H1 (cell line): ENCODE results near the gene COMP. TPM values are rescaled to one million over a fixed set of nuclear protein-coding genes. Genes with fewer than 3 reads are reported as not detected.

Source experiments
- CTCF ChIA-PET: fragments of 300-600 bp; sonication (Branson Sonifier 250); formaldehyde crosslinking; loops from one replicate; lab custom pipeline; 2021; ENCODE audit not compliant: partially characterized antibody; lab: Charles Lee
- POLR2A ChIA-PET: fragments of 300-600 bp; sonication (Branson Sonifier 250); formaldehyde crosslinking; loops from one replicate; lab custom pipeline; 2021; ENCODE audit warnings: inconsistent platforms; ENCODE audit not compliant: partially characterized antibody; lab: Charles Lee
- DNase-seq, 2 experiments: peaks; one replicate each; pipeline versions ENCODE4 v3.0.0 to v3.0.0-alpha.2; 2010 to 2022; ENCODE audit warnings: low spot score in 2 of 2, low read depth in 1 of 2, mixed read lengths in 1 of 2
- FAIRE-seq: peaks from 2 replicates; lab custom pipeline; 2011; peaks lifted over from hg19 to GRCh38; lab: Jason Lieb, UNC
- H2AFZ ChIP-seq: 2 replicates; pipeline ENCODE4 v1.8.1; 2012; ENCODE audit warnings: low read length, inconsistent platforms
- H2AK5ac ChIP-seq: 2 replicates; pipeline ENCODE4 v1.6.1; 2013; ENCODE audit warnings: low read depth, low read length
- H2BK120ac ChIP-seq: replicated peaks from 2 replicates; pipeline ENCODE3; 2013; ENCODE audit warnings: low read depth, low read length, inconsistent platforms
- H2BK12ac ChIP-seq: 2 replicates; pipeline ENCODE4 v1.6.1; 2013; ENCODE audit warnings: low read depth, low read length
- H2BK15ac ChIP-seq: 2 replicates; pipeline ENCODE4 v1.6.1; 2013; ENCODE audit warnings: low read length
- H2BK20ac ChIP-seq: 2 replicates; pipeline ENCODE4 v1.6.1; 2013; ENCODE audit warnings: low read length
- H2BK5ac ChIP-seq: 2 replicates; pipeline ENCODE4 v1.6.1; 2013; ENCODE audit warnings: low read depth, low read length
- H3K14ac ChIP-seq: 2 replicates; pipeline ENCODE4 v1.6.1; 2013; ENCODE audit warnings: inconsistent platforms; ENCODE audit not compliant: insufficient read length
- H3K18ac ChIP-seq: 2 replicates; pipeline ENCODE4 v1.6.1; 2013; ENCODE audit warnings: low read length; ENCODE audit errors: extremely low read depth
- H3K23ac ChIP-seq: 2 replicates; pipeline ENCODE4 v1.6.1; 2013; ENCODE audit warnings: inconsistent platforms; ENCODE audit not compliant: insufficient read length
- H3K23me2 ChIP-seq: 2 replicates; pipeline ENCODE4 v1.6.1; 2013; ENCODE audit warnings: low read depth, low read length
- H3K27ac ChIP-seq: 2 replicates; pipeline ENCODE4 v1.6.1; 2011; ENCODE audit warnings: low read depth, low read length, inconsistent platforms
- H3K27me3 ChIP-seq, 4 experiments: replicated peaks in 1 of 4; 1 replicate in 1 of 4; 2 replicates in 3 of 4; pipeline versions ENCODE4 v1.6.1 to v1.8.1; 2011 to 2013; ENCODE audit warnings: low read length in 3 of 4, mild to moderate bottlenecking in 3 of 4, inconsistent platforms in 2 of 4, mixed read lengths in 2 of 4, moderate library complexity in 1 of 4; ENCODE audit not compliant: control insufficient read depth in 3 of 4, insufficient read depth in 3 of 4; ENCODE audit errors: extremely low read depth in 1 of 4
- H3K36me3 ChIP-seq, 4 experiments: 2 replicates each; pipeline versions ENCODE4 v1.6.1 to v1.8.1; 2011 to 2013; ENCODE audit warnings: mild to moderate bottlenecking in 4 of 4, low read length in 3 of 4, moderate library complexity in 2 of 4, control low read depth in 1 of 4, inconsistent platforms in 1 of 4; ENCODE audit not compliant: insufficient read depth in 4 of 4, control insufficient read depth in 2 of 4
- H3K4ac ChIP-seq: replicated peaks from 2 replicates; pipeline ENCODE3; 2013; ENCODE audit warnings: low read length, low read depth, mixed read lengths, inconsistent platforms; ENCODE audit not compliant: insufficient read length
- H3K4me1 ChIP-seq, 4 experiments: replicated peaks in 1 of 4; 1 replicate in 1 of 4; 2 replicates in 3 of 4; pipeline versions ENCODE4 v1.6.1 to v1.8.1; 2011 to 2013; ENCODE audit warnings: low read length in 3 of 4, inconsistent platforms in 2 of 4, mixed read lengths in 1 of 4; ENCODE audit not compliant: insufficient read depth in 4 of 4, control insufficient read depth in 3 of 4
- H3K4me2 ChIP-seq, 2 experiments: 2 replicates each; pipeline versions ENCODE4 v1.6.1 to v1.8.1; 2011 to 2013; ENCODE audit warnings: low read depth in 2 of 2, low read length in 2 of 2, control low read depth in 1 of 2, inconsistent platforms in 1 of 2, mild to moderate bottlenecking in 1 of 2; ENCODE audit not compliant: insufficient read depth in 1 of 2
- H3K4me3 ChIP-seq, 4 experiments: fragments of 200-600, 300-600 bp in 1 of 4; sonication (generic), shearing (Covaris generic), sonication (Bioruptor Twin) in 1 of 4; 2 replicates each; pipeline versions ENCODE4 v1.5.1 to v1.8.1; 2011 to 2016; ENCODE audit warnings: low read length in 4 of 4, low read depth in 3 of 4, control low read depth in 2 of 4, inconsistent platforms in 2 of 4, mild to moderate bottlenecking in 2 of 4, mixed read lengths in 1 of 4, moderate library complexity in 1 of 4; ENCODE audit not compliant: insufficient read depth in 2 of 4; ENCODE audit errors: extremely low read depth in 1 of 4
- H3K56ac ChIP-seq: replicated peaks from 2 replicates; pipeline ENCODE3; 2013; ENCODE audit warnings: low read depth, mild to moderate bottlenecking, mixed read lengths, low read length, inconsistent platforms; ENCODE audit not compliant: insufficient read length
- H3K79me1 ChIP-seq: 2 replicates; pipeline ENCODE4 v1.6.1; 2013; ENCODE audit warnings: low read depth, low read length, control low read depth
- H3K79me2 ChIP-seq, 2 experiments: 2 replicates each; pipeline versions ENCODE4 v1.6.1 to v1.8.1; 2012 to 2013; ENCODE audit warnings: low read length in 2 of 2, mild to moderate bottlenecking in 2 of 2, inconsistent platforms in 1 of 2; ENCODE audit not compliant: insufficient read depth in 2 of 2, control insufficient read depth in 1 of 2
- H3K9ac ChIP-seq, 4 experiments: replicated peaks in 1 of 4; 1 replicate in 1 of 4; 2 replicates in 3 of 4; pipeline versions ENCODE4 v1.6.1 to v1.8.1; 2011 to 2013; ENCODE audit warnings: low read depth in 3 of 4, low read length in 3 of 4, control low read depth in 2 of 4, mild to moderate bottlenecking in 2 of 4, moderate library complexity in 2 of 4, inconsistent platforms in 1 of 4; ENCODE audit errors: extremely low read depth in 1 of 4
- H3K9me3 ChIP-seq, 2 experiments: 2 replicates each; pipeline versions ENCODE4 v1.6.1 to v1.8.1; 2012 to 2013; ENCODE audit warnings: mild to moderate bottlenecking in 2 of 2, moderate library complexity in 2 of 2, control low read depth in 1 of 2, inconsistent platforms in 1 of 2, low read depth in 1 of 2, low read length in 1 of 2, mixed read lengths in 1 of 2; ENCODE audit not compliant: insufficient read depth in 2 of 2
- H4K20me1 ChIP-seq, 2 experiments: replicated peaks in 1 of 2; 2 replicates each; pipeline versions ENCODE3 to v1.8.1; 2011 to 2013; ENCODE audit warnings: inconsistent platforms in 2 of 2, low read length in 2 of 2, mild to moderate bottlenecking in 1 of 2; ENCODE audit not compliant: insufficient read depth in 2 of 2, control insufficient read depth in 1 of 2
- H4K5ac ChIP-seq: 2 replicates; pipeline ENCODE4 v1.6.1; 2013; ENCODE audit warnings: low read length, low read depth, mixed read lengths, inconsistent platforms; ENCODE audit not compliant: insufficient read length
- H4K8ac ChIP-seq: 2 replicates; pipeline ENCODE4 v1.8.0; 2013; ENCODE audit warnings: mild to moderate bottlenecking, moderate library complexity, low read length, inconsistent platforms; ENCODE audit not compliant: insufficient read depth; ENCODE audit errors: extremely low read depth
- H4K91ac ChIP-seq: replicated peaks from 2 replicates; pipeline ENCODE3; 2013; ENCODE audit warnings: low read length, mixed read lengths, inconsistent platforms; ENCODE audit not compliant: insufficient read length
- CHD2 ChIP-seq: IDR thresholded peaks from 2 replicates; pipeline ENCODE4 v1.6.1; 2012; ENCODE audit warnings: low read length, improper control_type of control experiment
- CREB1 ChIP-seq: IDR thresholded peaks from 2 replicates; pipeline ENCODE4 v1.6.1; 2012; ENCODE audit warnings: inconsistent platforms
- KDM4A ChIP-seq: IDR thresholded peaks from one replicate; pipeline ENCODE4 v1.7.1; 2012; ENCODE audit warnings: low read depth, mild to moderate bottlenecking, moderate library complexity, low read length, inconsistent platforms; ENCODE audit not compliant: severe bottlenecking
- NANOG ChIP-seq: IDR thresholded peaks from 2 replicates; pipeline ENCODE4 v1.6.1; 2011; ENCODE audit warnings: low read length, low read depth, mild to moderate bottlenecking, inconsistent platforms; ENCODE audit not compliant: insufficient read depth, poor library complexity, severe bottlenecking
- TEAD4 ChIP-seq: IDR thresholded peaks from 2 replicates; pipeline ENCODE4 v1.6.1; 2012; ENCODE audit warnings: low read depth, low read length, inconsistent platforms, mixed read lengths
- WGBS, 2 experiments: shearing (Covaris generic) in 1 of 2; methylation state at CpG; one replicate each; pipeline versions ENCODE4 v1.1.6 to v1.1.7; 2013 to 2015; ENCODE audit warnings: low lambda C conversion rate in 2 of 2, mixed read lengths in 2 of 2, inconsistent platforms in 1 of 2, low coverage in 1 of 2, missing lambda C conversion rate in 1 of 2; ENCODE audit not compliant: insufficient replicate concordance in 2 of 2, insufficient coverage in 1 of 2, insufficient read length in 1 of 2; ENCODE audit errors: extremely low coverage in 1 of 2, missing lambda C conversion rate in 1 of 2; 5-methylcytosine and 5-hydroxymethylcytosine counted together
- polyA plus RNA-seq, 7 experiments: library from polyadenylated mRNA; depleted of rRNA in 3 of 7; stranded (reverse) in 5 of 7; unstranded in 2 of 7; fragments of >200 nt in 5 of 7; fragments of 200-250 nt in 2 of 7; gene quantifications; 1 replicate in 5 of 7; 2 replicates in 1 of 7; 4 replicates in 1 of 7; pipeline versions ENCODE4 v1.2.1 to v1.2.3, GENCODE V29; 2011 to 2013; ENCODE audit warnings: missing spikeins in 2 of 7, mixed read lengths in 2 of 7
- total RNA-seq: library from RNA; stranded (reverse); fragmentation: NEBNext Ultra II Directional; extraction: Animal tissue kit (Norgen Biotek cat#: 25700); gene quantifications from 2 replicates; pipeline ENCODE4 v1.2.1, GENCODE V29; 2021

The COMP gene
- total and polyA plus RNA-seq, 2 of the 8 experiments (the other 6 are each of a cell fraction or from before 2014, with no cell fraction given), result 0.17 TPM

- CTCF ChIA-PET, result interaction anchor here (1.0 kb wide), 1 partner anchor 42 kb away, joined by 4 read pairs; the partner anchor contains the start of gene UPF1
- peaks cover 0 to 7% (median 0%) of the 10 kb centered on the region in 4 experiments; a peak in 1 of 8 replicates for H3K36me3 ChIP-seq
- no peak overlapping the region for H4K5ac ChIP-seq
- H3K79me1 ChIP-seq, result no peaks in the 10 kb centered on the region
- H3K14ac ChIP-seq, result no peak overlapping the region
- WGBS, 2 experiments, result 4% methylated on average over 22 of the region's 65 CpGs; no CpG with 5 or more reads in 1 of the 2 experiments
- peak overlapping the region; percentile 60 to 75 for H3K4me2 ChIP-seq
- TF ChIP-seq CREB1 (peak; percentile 32; the same call in 1 of the 2 replicates), KDM4A (peak; percentile 53), CHD2 (no peak), TEAD4 (no peak), NANOG (peak; percentile 42)
- H3K23ac ChIP-seq, result no peak overlapping the region
- H2AFZ ChIP-seq, result no peak overlapping the region
- H2BK12ac ChIP-seq, result peak overlapping the region; percentile 75; the same call in 1 of the 2 replicates
- H3K4ac ChIP-seq, result no peak overlapping the region
- H3K79me2 ChIP-seq, result no peaks in the 10 kb centered on the region
- no peak overlapping the region for H2BK120ac ChIP-seq
- no peak overlapping the region; the same call in 1 of the 2 replicates for H2BK15ac ChIP-seq
- peaks cover 3 to 36% (median 19%) of the 10 kb centered on the region in 4 experiments for H3K4me1 ChIP-seq
- H3K9me3 ChIP-seq, result no peaks in the 10 kb centered on the region; a peak in 1 of 4 replicates
- H3K23me2 ChIP-seq, result peaks cover 27% of the 10 kb centered on the region
- H4K8ac ChIP-seq, result no peak overlapping the region
- peaks cover 6 to 29% of the 10 kb centered on the region in 2 experiments for H4K20me1 ChIP-seq
- H3K56ac ChIP-seq, result no peak overlapping the region
- no peak overlapping the region for H2BK5ac ChIP-seq
- POLR2A ChIA-PET, result interaction anchor here (0.6 to 1.3 kb wide), 5 partner anchors 9 to 194 kb away, joined by 3 read pairs; no protein-coding TSS in a partner anchor
- H2AK5ac ChIP-seq, result no peak overlapping the region
- peaks cover 84 to 94% (median 93%) of the 10 kb centered on the region in 4 experiments for H3K27me3 ChIP-seq
- H3K9ac ChIP-seq, result no peak overlapping the region
- H4K91ac ChIP-seq, result no peak overlapping the region
- peak overlapping the region; percentile 15 to 59 (median 36); a peak in 7 of 8 replicates for H3K4me3 ChIP-seq
- DNase-seq (peak; percentile 27 to 82), FAIRE-seq (no peak)
- no peak overlapping the region for H3K27ac ChIP-seq
- H3K18ac ChIP-seq, result no peak overlapping the region; the same call in 1 of the 2 replicates
- H2BK20ac ChIP-seq, result no peak overlapping the region
These were observed 1.1 kb downstream of the COMP start for GRCh38 chr19:18789883-18790565.
